OCI-LY3 (cell line): ENCODE data around the gene NOS1AP.

ENCODE experiments used
- CTCF ChIP-seq: fragments of 200-600, 300-600 bp; sonication (generic); IDR thresholded peaks from 2 replicates; pipeline ENCODE4 v1.5.1; 2014; ENCODE audit warnings: antibody characterized with exemption, low read length, low read depth
- EZH2phosphoT487 ChIP-seq: fragments of 200-600 bp; shearing (Covaris generic); IDR thresholded peaks from 2 replicates; pipeline ENCODE4 v1.6.1; 2018; ENCODE audit warnings: antibody characterized with exemption, mixed run types, low read depth

- TF ChIP-seq EZH2phosphoT487 (no peak), CTCF (no peak)
Observed at GRCh38 chr1:162383091-162383490, 313.6 kb downstream of the NOS1AP start.
